Uterus (tissue), 4 donors: ENCODE data around the gene ARMH1. TPM values are rescaled to one million over a fixed set of nuclear protein-coding genes. Genes with fewer than 3 reads are reported as not detected.

Experiments used
- DNase-seq, 2 donors: peaks; one replicate each; pipeline ENCODE4 v3.0.0-alpha.2; 2019 to 2020
- H3K27ac ChIP-seq, 2 donors: fragments of 200-600 bp; sonication (generic); 1 replicate in 1 of 2; 2 replicates in 1 of 2; pipeline ENCODE4 v1.5.1; 2016 to 2018
- H3K27me3 ChIP-seq, 2 donors: fragments of 200-600 bp; sonication (generic); one replicate each; pipeline ENCODE4 v1.5.1; 2018 to 2019; ENCODE audit warnings: control low read depth in 1 of 2
- H3K36me3 ChIP-seq, 2 donors: fragments of 200-600 bp; sonication (generic); one replicate each; pipeline ENCODE4 v1.5.1; 2019; ENCODE audit warnings: control low read depth in 1 of 2
- H3K4me1 ChIP-seq, 2 donors: fragments of 200-600 bp; sonication (generic); one replicate each; pipeline ENCODE4 v1.5.1; 2018 to 2019; ENCODE audit warnings: control low read depth in 1 of 2
- H3K4me3 ChIP-seq, 2 donors: fragments of 200-600 bp; sonication (generic); 1 replicate in 1 of 2; 2 replicates in 1 of 2; pipeline ENCODE4 v1.5.1; 2018 to 2019; ENCODE audit warnings: mild to moderate bottlenecking in 1 of 2
- H3K9me3 ChIP-seq, 2 donors: fragments of 200-600 bp; sonication (generic); one replicate each; pipeline ENCODE4 v1.5.1; 2019; ENCODE audit warnings: control low read depth in 1 of 2
- CTCF ChIP-seq, 4 experiments: fragments of 200-600 bp in 2 of 4; fragments of 450-650 bp in 2 of 4; sonication (generic) in 2 of 4; IDR thresholded peaks; one replicate each; pipeline ENCODE4 v1.5.1; 2016 to 2019; ENCODE audit warnings: antibody characterized with exemption in 4 of 4, mild to moderate bottlenecking in 2 of 4, moderate library complexity in 1 of 4
- POLR2A ChIP-seq, 2 donors: fragments of 450-650 bp; IDR thresholded peaks; one replicate each; pipeline ENCODE4 v1.6.1; 2016; ENCODE audit warnings: antibody characterized with exemption in 2 of 2, mild to moderate bottlenecking in 1 of 2, moderate library complexity in 1 of 2
- intact Hi-C: fragments of 100-400 bp; cut with DNase I; formaldehyde crosslinking; loops from one replicate; pipeline ENCODE4 v1.15.1; 2023; ENCODE audit warnings: low total_unique reads
- total RNA-seq, 4 donors: library from RNA; depleted of rRNA in 3 of 4; stranded (reverse); fragments of >200 nt in 3 of 4; gene quantifications; one replicate each; pipeline versions ENCODE4 v1.1.0 to v1.2.4, GENCODE V29; 2014 to 2023
- donor health status: DM: yes; HTN: yes; CAD: no.

The ARMH1 gene
- total RNA-seq, 4 donors from 2014 or later = 2.7 to 7.7 (median 5.2) TPM; not detected in 1

GRCh38 chr1:44636083-44636687 lies 38.3 kb upstream of the ARMH1 start:
- Histone ChIP-seq H3K36me3 (no peaks in the 10 kb centered on the region), H3K4me3 (no peak overlapping the region), H3K9me3 (no peaks in the 10 kb centered on the region), H3K4me1 (peaks cover 9 to 20% of the 10 kb centered on the region in 2 donors), H3K27ac (peak overlapping the region in 1 of 2 donors; percentile 43), H3K27me3 (no peaks in the 10 kb centered on the region)
- TF ChIP-seq CTCF (IDR thresholded peaks at IDR 0.05) (no peak), POLR2A (IDR thresholded peaks at IDR 0.05) (no peak)
- DNase-seq = no peak
- intact Hi-C loops = no loop called here

- H3K27ac ChIP-seq = peak overlapping the region; percentile 20 to 43
- no peak overlapping the region for H3K4me3 ChIP-seq
- intact Hi-C loops = no loop called here
- H3K4me1 ChIP-seq = peaks cover 9 to 20% of the 10 kb centered on the region in 2 donors
- no peaks in the 10 kb centered on the region for H3K27me3 ChIP-seq
- H3K36me3 ChIP-seq = no peaks in the 10 kb centered on the region
- no peaks in the 10 kb centered on the region for H3K9me3 ChIP-seq
- TF ChIP-seq CTCF (IDR thresholded peaks at IDR 0.05) = no peak
- no peak for TF ChIP-seq POLR2A (IDR thresholded peaks at IDR 0.05)
- DNase-seq = peak in 1 of 2 donors; percentile 71
Measured at GRCh38 chr1:44636688-44637598, 37.6 kb upstream of the ARMH1 start.

GRCh38 chr1:44637702-44638411 lies 36.7 kb upstream of the ARMH1 start:
- TF ChIP-seq POLR2A (IDR thresholded peaks at IDR 0.05) = no peak
- TF ChIP-seq CTCF (IDR thresholded peaks at IDR 0.05) = no peak
- no peaks in the 10 kb centered on the region for H3K36me3 ChIP-seq
- no peak overlapping the region for H3K4me3 ChIP-seq
- no peaks in the 10 kb centered on the region for H3K9me3 ChIP-seq
- DNase-seq = peak; percentile 45 to 54
- intact Hi-C loops = no loop called here
- peak overlapping the region; percentile 20 to 43 for H3K27ac ChIP-seq
- peaks cover 9 to 20% of the 10 kb centered on the region in 2 donors for H3K4me1 ChIP-seq
- H3K27me3 ChIP-seq = no peaks in the 10 kb centered on the region

GRCh38 chr1:44640200-44640853 lies 34.2 kb upstream of the ARMH1 start:
- H3K4me1 ChIP-seq = peaks cover 9 to 15% of the 10 kb centered on the region in 2 donors
- no peaks in the 10 kb centered on the region for H3K36me3 ChIP-seq
- H3K27ac ChIP-seq = no peak overlapping the region
- no peak overlapping the region for H3K4me3 ChIP-seq
- TF ChIP-seq CTCF (IDR thresholded peaks at IDR 0.05) (no peak), POLR2A (IDR thresholded peaks at IDR 0.05) (no peak)
- intact Hi-C loops = no loop called here
- DNase-seq = no peak
- H3K27me3 ChIP-seq = no peaks in the 10 kb centered on the region
- H3K9me3 ChIP-seq = no peaks in the 10 kb centered on the region
